AG20443 (cell line): ENCODE results near the gene SEMA4D.
"Not testable (repeated sequence)": the region's sequence is repeated elsewhere in the genome, so short reads cannot be mapped to it uniquely, and the experiment has no call there.

ENCODE experiments used
- DNase-seq: peaks from one replicate; pipeline ENCODE4 v3.0.0; 2012; ENCODE audit warnings: low spot score, mixed read lengths

SEMA4D gene

DNA sequence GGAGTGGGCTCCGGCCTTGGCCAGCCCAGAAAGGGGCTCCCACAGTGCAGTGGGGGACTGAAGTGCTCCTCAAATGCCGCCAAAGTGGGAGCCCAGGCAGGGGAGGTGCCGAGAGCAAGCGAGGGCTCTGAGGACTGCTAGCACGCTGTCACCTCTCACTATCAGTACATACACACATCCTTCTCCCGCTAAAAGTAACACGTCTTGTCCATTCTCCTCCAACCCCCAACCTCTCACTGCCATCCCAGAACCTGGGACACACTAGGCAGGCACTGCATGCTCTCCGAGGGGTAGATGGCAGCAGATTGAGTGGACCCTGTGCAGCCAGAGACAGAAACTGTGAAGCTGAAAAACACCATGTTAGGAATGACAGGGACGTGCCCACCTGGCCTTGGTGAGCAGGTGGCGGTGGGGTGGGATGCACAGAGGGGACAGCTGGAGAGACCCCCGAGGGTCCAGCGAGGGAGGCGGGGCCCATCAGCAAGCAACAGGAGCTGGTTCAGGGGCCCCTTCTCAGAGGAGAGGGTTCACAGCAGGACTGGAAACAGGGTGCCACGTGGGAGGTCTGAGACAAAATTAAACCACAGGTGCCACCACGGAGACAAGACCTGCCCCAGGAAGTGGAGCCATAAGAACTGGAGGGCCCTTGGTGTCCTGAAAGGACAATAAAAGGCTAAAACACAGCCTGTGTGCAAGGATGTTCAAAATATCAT is 16.9 kb downstream of the SEMA4D start:
- no peak for DNase-seq

DNA sequence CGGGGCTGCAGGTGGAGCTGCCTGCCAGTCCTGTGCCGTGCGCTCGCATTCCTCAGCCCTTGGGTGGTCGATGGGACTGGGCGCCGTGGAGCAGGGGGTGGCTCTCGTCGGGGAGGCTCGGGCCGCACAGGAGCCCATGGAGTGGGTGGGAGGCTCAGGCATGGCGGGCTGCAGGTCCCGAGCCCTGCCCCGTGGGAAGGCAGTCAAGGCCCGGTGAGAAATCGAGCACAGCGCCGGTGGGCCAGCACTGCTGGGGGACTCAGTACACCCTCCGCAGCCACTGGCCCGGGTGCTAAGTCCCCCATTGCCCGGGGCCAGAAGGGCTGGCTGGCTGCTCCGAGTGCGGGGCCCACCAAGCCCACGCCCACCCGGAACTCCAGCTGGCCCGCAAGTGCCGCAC is 17.5 kb downstream of the SEMA4D start:
- not testable (repeated sequence) for DNase-seq

DNA sequence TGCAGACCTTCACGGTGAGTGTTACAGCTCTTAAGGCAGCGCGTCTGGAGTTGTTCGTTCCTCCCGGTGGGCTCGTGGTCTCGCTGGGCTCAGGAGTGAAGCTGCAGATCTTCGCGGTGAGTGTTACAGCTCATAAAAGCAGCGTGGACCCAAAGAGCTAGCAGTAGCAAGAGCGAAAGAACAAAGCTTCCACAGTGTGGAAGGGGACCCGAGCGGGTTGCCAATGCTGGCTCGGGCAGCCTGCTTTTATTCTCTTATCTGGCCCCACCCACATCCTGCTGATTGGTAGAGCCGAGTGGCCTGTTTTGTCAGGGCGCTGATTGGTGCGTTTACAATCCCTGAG is 18.3 kb downstream of the SEMA4D start:
- DNase-seq, result not testable (repeated sequence)

DNA sequence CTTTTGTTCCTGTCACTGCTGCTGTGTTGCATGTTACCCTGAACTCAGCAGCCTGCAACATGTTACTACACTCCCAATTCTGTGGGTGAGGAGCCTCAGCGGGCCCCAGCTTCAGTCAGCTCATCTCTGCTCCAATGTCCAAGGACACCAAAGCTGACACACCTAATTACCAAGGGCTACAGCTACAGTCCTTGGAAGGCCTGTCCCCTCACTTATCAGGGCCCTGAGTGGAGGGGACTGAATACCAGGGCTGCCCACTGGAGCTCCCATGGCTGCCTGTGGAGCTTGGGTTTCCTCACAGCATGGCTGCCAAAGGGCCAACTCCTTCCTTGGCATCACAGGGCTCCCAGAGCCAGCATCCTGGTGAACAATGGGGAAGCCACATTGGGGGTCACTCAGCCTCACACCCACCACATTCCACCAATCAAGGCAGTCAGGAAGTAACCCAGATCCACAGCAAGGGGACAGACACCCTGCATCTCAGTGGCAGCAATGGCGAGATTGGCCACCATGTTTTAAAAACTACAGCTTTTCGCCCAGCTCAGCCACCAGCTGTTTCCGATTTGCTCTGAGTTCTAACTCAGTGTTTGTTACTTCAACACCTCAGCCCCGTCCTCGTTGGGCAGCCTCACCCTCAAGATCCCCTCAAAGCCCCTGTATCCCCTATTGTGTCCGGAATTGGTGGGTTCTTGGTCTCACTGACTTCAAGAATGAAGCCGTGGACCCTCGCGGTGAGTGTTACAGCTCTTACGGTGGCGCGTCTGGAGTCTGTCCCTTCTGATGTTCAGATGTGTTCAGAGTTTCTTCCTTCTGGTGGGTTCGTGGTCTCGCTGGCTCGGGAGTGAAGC is 18.9 kb downstream of the SEMA4D start:
- no peak for DNase-seq

DNA sequence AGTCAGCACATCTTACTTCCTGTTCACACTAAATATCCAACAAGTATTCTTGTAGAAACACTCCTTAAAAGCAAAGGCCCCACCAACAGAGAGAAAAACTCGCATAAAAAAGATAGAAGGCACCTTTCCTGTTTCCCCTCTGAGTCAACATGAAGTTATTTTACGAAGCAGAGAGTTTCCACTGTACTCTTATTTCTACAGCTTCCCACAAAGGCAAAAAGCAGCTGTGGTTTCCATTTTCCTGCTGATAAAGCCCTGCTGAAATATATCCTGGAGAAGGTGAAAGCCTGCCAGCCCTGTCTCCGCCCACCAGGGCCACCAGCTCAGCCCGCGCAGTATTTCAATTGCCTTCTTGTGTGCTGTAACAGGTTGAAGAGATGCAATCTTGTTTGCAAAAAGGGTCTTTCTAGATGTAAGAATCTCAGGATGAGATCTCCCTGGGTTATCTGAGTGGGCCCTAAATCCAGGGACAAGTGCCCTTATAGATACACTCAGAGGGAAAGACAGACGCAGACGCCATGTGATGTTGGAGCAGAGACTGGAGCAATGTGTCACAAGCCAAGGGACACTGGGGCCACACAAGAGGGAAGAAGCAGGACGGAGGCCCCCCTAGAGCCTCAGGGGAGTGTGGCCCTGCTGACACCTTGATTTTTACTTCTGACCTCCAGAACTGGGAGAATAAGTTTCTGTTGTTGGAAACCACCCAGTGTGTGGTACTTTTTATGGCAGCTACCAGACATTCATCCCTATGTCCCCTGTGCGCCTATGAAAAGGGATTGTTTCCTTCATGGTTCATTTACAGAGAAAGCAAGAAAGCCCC is 19.9 kb downstream of the SEMA4D start:
- DNase-seq, result no peak

DNA sequence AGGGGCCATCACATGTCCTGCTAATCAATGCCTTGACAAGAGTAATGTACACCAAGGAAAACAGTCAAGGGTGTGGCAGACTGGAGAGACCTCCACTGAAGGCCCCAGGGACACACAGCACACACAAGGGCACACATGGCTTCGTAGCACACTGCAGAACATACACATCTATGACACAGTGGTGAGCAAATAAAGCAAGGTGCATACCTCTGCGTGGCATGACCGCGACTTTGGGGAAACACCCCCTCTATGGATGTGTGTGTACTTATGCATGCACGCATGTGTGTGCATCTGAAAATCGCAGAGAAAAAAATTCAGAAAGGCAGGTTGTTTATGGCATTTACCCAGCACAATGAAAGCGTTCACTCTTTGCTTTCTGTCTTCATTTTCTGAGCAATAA is 20.5 kb downstream of the SEMA4D start:
- no peak for DNase-seq

DNA sequence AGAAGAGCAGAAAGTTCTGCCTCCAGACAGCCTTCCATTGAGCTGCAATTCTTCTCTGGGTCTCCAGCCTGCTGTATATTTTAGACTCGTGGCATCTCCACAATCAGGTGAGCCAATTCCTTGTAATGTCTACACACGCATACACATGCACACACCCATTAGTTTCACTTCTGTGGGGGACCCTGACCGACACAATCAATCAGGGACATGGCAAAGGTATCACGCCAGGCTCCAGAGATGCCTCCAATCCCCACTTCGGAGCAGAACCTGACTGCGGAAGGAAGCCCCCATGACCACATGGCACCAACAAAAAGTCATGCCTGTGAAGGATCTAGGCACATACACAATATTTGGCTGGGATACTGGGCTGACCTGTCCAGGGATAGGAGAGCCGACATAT is 21.4 kb downstream of the SEMA4D start:
- no peak for DNase-seq

DNA sequence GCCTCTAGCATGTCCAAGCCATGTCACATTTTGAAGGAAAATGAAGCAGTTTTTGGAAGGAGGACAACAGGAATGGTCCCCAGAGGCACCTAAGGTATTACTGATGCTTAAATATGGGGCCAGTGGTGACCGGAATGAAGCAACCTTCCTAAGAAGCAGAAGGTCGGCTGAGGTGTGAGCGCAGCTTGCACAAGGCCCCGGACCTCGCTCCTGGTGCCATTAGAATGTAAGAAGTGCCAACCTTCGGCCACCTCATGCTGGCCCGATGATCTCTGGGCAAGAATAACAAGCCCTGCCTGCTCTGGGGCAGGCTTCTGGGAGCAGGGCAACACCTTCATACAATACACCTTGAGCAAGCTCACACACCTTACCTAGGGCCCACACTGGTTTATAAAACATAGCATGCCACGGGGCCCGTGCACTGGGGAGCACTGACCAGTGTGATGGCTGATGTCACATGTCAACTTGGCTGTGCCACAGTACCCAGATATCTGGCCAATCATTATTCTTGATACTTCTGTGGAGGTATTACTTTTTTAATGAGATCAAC is 21.9 kb downstream of the SEMA4D start:
- no peak for DNase-seq

DNA sequence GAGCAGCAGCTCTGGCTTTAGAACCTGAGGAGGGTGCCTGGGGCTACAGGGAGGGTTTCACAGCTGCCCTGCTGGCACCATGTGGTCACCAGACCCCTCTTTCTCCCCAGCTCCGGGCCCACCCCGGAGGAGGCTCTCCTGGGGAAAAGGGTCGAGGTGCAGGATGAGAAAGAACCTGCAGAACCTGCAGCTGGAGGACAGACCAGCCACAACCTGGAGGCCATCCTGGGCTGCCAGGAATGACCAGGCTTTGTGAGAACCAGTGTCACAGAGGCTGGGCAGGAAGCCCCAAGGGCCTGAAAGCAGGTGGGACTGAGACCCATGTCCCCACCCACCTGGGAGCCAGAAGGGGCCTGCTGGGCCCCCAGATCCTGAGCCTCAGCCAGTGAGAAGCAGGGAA is 23.0 kb downstream of the SEMA4D start:
- DNase-seq, result no peak

DNA sequence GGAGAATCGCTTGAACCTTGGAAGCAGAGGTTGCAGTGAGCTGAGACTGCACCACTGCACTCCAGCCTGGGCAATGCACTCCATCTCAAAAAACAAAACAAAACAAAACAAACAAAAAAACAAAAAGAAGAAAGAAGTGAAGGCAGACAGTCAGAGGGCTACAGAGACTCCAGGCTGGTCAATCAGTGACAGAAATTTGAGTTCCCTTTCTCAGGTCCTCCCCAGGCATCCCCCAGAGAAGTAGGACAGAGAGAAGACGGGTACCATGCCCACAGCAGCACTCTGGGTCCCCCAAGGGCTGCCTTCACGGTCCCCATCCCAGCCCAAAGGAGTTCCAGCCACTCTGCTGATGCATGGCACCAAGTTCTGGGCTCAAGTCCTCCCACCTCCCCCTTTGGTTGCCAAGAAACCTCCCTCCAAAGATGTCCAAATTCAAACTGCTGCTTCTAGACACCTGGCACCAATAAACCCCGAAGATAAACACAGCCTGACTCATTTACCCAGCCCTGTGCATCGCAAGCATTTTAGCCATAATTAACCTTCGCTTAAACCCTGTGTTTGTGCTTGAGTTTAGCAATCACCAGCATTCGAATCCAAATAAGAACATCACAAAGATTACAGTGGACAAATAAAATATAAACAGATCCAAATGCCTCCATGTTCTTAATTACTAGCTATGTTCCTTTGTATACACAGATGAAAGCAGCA is 24.0 kb downstream of the SEMA4D start:
- peak; percentile 61 for DNase-seq

DNA sequence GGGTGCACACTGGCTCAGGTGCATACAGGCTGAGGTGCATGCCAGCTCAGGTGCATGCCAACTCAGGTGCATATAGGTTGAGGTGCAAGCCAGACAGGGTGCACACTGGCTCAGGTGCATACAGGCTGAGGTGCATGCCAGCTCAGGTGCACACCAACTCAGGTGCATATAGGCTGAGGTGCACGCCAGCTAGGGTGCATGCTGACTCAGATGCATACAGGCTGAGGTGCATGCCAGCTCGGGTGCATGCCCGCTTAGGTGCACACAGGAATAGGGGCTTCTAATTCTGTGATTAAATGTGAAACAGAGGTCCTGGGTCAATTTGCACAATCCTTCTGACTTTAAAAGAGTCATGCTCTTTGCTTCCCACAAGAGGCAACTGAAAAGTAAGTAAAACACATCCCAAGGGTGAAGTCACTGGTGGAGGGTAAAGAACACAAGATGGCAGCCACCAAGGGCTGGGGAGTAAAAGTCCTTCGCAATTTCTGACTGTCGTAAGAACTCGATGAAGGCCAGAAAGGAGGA is 26.1 kb downstream of the SEMA4D start:
- not testable (repeated sequence) for DNase-seq

DNA sequence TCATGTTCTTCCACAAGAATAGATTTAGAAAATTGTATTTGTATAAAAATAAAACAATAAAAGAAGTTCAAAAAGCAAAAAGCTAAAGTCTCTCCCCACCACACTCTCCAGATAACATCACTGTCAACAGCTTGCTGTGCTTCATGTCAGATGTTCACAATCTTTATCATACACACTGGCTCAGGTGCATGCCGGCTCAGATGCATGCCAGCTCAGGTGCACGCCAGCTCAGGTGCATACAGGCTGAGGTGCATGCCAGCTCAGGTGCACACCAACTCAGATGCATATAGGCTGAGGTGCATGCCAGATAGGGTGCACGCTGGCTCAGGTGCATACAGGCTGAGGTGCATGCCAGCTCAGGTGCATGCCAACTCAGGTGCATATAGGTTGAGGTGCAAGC is 26.5 kb downstream of the SEMA4D start:
- DNase-seq, result no peak

DNA sequence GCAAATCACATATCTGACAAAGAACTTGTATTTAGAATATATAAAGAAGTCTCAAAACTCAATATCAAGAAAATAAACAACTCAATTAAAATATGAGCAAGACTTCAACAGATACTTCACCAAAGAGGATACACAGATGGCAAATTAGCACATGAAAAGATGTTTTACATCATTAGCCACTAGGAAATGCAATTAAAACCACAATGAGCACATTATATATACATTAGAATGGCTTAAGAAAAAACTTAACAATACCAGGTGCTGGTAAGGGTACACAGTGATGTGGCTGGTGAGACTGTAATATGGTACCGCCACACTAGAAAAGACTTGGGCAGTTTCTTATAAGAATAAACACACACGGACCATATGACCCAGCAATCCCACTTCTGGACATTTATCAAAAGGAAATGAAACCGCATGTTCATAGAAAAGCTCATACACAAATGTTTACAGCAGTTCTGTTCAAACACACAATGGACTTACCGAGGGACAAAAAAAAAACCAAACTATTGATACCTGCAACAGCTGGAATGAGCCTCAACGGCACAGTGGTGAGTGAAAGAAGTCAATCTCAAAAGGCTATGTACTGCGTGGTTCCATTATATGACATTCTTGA is 27.6 kb downstream of the SEMA4D start:
- no peak for DNase-seq

DNA sequence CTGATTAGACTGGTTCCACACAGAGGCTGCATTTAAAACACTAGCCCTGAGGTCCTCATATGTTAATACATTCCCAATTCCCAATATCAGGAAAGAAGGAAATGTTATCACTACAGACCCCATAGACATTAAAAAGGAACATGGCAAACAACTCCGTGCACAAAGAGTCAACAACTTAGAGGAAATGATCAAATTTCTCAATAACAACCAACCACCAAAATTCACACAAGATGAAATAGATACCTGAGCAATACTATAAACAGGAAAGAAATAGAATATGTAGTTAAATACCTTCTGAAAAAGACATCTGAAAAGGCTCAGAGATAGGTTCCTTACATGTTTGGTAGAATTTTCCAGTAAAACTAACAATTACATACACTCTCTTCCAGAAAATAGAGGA is 28.9 kb downstream of the SEMA4D start:
- DNase-seq, result no peak

DNA sequence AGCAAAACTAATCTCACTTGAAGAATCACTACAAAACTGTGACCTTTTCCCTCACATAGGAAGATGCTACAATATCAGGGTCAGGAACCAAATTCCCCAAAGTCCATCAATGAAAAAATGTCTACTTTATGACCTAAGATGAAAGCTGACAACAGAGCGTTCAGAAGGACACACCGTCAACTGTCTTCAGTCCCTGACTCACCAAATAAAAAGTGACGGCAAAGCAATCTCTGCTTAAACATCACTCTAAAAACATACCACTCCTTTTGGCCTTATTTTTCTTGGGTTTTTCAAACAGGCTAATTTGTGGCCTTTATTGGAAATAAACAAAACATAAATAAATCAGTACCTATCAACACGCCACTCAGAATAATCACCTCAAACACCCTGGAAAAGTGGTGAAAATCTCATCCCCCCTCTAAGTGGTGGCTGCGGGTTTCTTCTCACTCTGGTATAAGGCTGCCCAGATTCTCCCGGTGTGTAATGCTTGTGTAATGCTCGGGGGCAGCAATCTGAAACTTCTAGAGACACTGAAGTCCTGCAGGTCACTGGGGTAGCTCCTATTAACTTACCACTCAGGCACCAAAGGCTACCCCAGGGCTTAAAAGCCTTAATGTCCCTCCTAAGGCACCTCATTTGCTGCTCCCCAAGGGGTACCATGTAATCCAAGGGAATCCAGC is 29.5 kb downstream of the SEMA4D start:
- no peak for DNase-seq

DNA sequence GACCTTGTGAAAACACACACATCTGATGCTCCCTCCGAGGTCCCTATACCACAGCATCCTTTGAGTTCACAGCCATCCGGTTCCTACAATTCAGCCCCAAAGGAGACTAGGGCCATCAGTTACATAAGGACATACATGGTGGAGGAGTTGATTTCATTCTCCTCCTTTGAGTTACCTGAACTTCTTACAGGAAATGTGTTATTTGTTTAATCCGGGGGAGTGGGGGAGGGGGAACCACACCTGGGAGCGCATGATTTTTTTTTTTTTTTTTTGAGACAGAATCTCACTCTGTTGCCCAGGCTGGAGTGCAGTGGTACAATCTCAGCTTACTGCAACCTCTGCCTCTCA is 30.7 kb downstream of the SEMA4D start:
- DNase-seq, result no peak

DNA sequence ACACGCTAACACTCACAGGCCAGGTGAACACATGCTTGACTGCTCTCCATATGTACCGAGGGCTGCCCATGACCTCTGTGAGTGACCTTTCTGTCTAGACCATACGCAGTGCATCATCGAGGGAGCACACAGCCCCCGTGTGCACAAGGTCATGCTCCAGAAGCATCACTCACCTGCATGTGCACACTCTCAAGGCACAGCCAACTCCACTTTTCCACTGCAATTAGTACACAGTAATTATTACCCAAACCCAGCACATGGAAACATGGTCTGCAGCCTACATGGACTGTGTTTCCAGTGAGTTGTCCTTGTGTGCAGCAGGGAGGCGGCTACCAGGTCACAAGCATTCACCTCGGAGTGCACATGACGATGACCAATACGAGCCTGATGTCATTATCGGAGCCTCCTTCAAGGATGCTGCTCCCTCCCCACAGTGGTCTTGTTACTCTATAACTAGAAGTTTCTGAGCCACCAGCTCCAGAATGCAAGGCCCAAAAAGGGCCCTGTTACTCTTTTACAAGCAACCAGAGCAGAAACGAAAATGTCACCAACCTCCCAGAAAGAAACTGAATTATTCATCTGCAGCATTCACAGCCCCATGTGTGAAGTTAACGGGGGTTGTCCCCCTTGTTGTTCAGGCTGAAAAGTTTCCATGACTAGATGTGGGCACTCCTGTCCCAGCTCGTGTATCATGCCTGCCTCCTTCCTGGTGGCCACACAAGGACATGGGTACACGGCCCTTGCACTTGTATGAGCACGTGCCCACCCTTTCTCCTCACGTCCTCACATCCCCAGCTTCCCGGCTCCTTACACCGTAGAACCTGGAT is 31.2 kb downstream of the SEMA4D start:
- DNase-seq, result no peak

DNA sequence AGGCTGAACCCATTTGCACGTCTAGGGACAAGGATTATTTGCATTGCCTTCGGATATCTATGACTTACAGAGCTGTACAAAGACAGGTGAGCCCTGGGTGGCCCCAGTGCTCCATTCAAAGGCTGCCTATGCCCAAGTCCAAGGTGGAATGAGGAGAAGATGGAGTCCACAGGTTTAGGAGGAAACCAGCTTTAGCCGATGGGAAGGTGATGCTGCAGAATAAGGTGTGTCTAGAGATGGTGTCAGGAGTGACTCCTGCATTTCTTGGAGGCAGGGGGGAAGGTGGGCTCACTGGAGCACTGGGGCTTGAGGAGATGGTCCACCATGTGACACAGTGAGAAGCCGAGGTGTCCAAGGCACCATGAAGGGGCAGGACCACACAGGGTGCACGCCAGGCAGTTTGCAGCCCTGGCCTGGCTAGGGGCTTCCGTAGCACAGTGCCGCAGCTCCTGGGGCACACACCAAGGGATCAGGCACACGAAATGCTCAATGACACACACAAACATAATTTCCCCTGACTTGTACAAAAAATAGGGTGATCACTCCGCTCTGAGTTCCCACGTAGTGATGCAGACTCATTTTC is 32.1 kb downstream of the SEMA4D start:
- no peak for DNase-seq

DNA sequence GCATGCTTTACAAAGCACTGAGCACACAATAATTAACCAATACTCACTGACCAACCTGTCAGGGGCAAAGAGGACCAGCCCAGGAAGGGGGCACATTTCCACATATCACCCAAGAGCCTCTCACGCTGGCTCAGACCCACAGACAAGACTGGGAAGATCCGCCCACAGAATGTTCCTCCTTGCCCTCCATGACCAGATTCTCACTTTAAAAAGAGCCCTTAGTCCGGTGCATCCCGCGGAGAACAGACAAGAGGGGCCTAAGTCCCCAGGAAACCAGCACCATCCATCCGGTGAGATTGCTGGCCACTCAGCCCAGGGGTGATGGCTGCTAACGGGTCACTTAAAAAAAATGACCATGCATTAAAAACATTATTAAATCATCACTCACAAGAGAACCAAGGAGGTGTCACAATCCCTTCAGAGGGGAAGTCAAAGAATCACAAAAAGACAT is 32.9 kb downstream of the SEMA4D start:
- DNase-seq, result no peak
